Endothelial cell of umbilical vein (primary cell): ENCODE data around the gene TEX54. TPM values are rescaled to one million over a fixed set of nuclear protein-coding genes. Genes with fewer than 3 reads are reported as not detected.

Experiments
- Bru-seq: library from RNA; stranded (reverse); fragments of 400-500 nt; gene quantifications from one replicate; lab custom pipeline; 2021; lab: Mats Ljungman, UMichigan
- BruChase-seq, 2 experiments: library from RNA; stranded (reverse); fragments of 400-500 nt; gene quantifications; one replicate each; lab custom pipeline; 2021; lab: Mats Ljungman, UMichigan
- BruUV-seq: library from RNA; stranded (reverse); fragments of 400-500 nt; replicated peaks from 2 replicates; lab custom pipeline; 2021; lab: Mats Ljungman, UMichigan
- CTCF ChIA-PET: fragments of 300-600, 350-600 bp; sonication (Branson Sonifier 250); formaldehyde crosslinking; loops from one replicate; lab custom pipeline; 2021; ENCODE audit warnings: antibody characterized with exemption, inconsistent platforms; lab: Charles Lee
- POLR2A ChIA-PET: fragments of 300-600, 350-600 bp; sonication (Branson Sonifier 250); formaldehyde crosslinking; loops from one replicate; lab custom pipeline; 2021; ENCODE audit warnings: antibody characterized with exemption, inconsistent platforms; lab: Charles Lee
- DNase-seq: peaks from one replicate; pipeline ENCODE4 v3.0.0-alpha.2; 2011; ENCODE audit warnings: low read depth, low spot score
- FAIRE-seq: peaks from 2 replicates; lab custom pipeline; 2011; peaks lifted over from hg19 to GRCh38; lab: Jason Lieb, UNC
- H2AFZ ChIP-seq: 2 replicates; pipeline ENCODE4 v1.6.0; 2012; ENCODE audit warnings: low read depth, low read length, control low read depth, inconsistent platforms
- H3K27ac ChIP-seq: 2 replicates; pipeline ENCODE4 v1.5.1; 2011; ENCODE audit warnings: low read depth, mild to moderate bottlenecking, control low read depth, low read length, moderate library complexity; ENCODE audit not compliant: insufficient read depth
- H3K27me3 ChIP-seq, 2 experiments: 2 replicates each; pipeline versions ENCODE4 v1.6.0 to v1.6.1; 2011; ENCODE audit warnings: low read length in 2 of 2, mixed read lengths in 1 of 2; ENCODE audit not compliant: control insufficient read depth in 2 of 2, insufficient read depth in 2 of 2
- H3K36me3 ChIP-seq, 2 experiments: 2 replicates in 1 of 2; 3 replicates in 1 of 2; pipeline ENCODE4 v1.5.1; 2011; ENCODE audit warnings: low read length in 2 of 2, mild to moderate bottlenecking in 1 of 2, moderate library complexity in 1 of 2; ENCODE audit not compliant: control insufficient read depth in 2 of 2, insufficient read depth in 2 of 2; ENCODE audit errors: extremely low read depth in 1 of 2
- H3K4me1 ChIP-seq: 3 replicates; pipeline ENCODE4 v1.5.1; 2011; ENCODE audit warnings: mild to moderate bottlenecking, low read length; ENCODE audit not compliant: control insufficient read depth, insufficient read depth; ENCODE audit errors: extremely low read depth
- H3K4me2 ChIP-seq: 2 replicates; pipeline ENCODE4 v1.6.1; 2011; ENCODE audit warnings: low read length, control low read depth, mixed read lengths; ENCODE audit not compliant: insufficient read depth
- H3K4me3 ChIP-seq, 3 experiments: fragments of 200-600 bp in 1 of 3; sonication (generic), shearing (Covaris generic) in 1 of 3; replicated peaks in 1 of 3; 2 replicates each; pipeline ENCODE4 v1.5.1; 2011 to 2016; ENCODE audit warnings: control low read depth in 3 of 3, low read length in 3 of 3, mild to moderate bottlenecking in 2 of 3, inconsistent platforms in 1 of 3, low read depth in 1 of 3, moderate library complexity in 1 of 3; ENCODE audit not compliant: insufficient read depth in 1 of 3
- H3K79me2 ChIP-seq: 2 replicates; pipeline ENCODE4 v1.6.0; 2012; ENCODE audit warnings: low read length, inconsistent platforms; ENCODE audit not compliant: control insufficient read depth, insufficient read depth
- H3K9ac ChIP-seq: replicated peaks from 2 replicates; pipeline ENCODE3; 2011; ENCODE audit warnings: low read length, control low read depth; ENCODE audit not compliant: insufficient read depth; ENCODE audit errors: extremely low read depth
- H3K9me1 ChIP-seq: replicated peaks from 3 replicates; pipeline ENCODE4 v1.6.0; 2011; ENCODE audit warnings: mild to moderate bottlenecking, low read length; ENCODE audit not compliant: control insufficient read depth, insufficient read depth; ENCODE audit errors: extremely low read depth
- H3K9me3 ChIP-seq: replicated peaks from 2 replicates; pipeline ENCODE4 v1.5.1; 2012; ENCODE audit warnings: low read length, inconsistent platforms; ENCODE audit not compliant: control insufficient read depth, insufficient read depth
- H4K20me1 ChIP-seq: replicated peaks from 2 replicates; pipeline ENCODE3; 2011; ENCODE audit warnings: mild to moderate bottlenecking, low read length; ENCODE audit not compliant: control insufficient read depth, insufficient read depth; ENCODE audit errors: extremely low read depth
- EZH2 ChIP-seq: IDR thresholded peaks from 2 replicates; pipeline ENCODE4 v1.6.1; 2012; ENCODE audit warnings: borderline replicate concordance, low read depth, mild to moderate bottlenecking, moderate library complexity, low read length, inconsistent platforms; ENCODE audit not compliant: severe bottlenecking
- FOS ChIP-seq: IDR thresholded peaks from 2 replicates; pipeline ENCODE4 v1.6.1; 2011; ENCODE audit warnings: mild to moderate bottlenecking, low read length, moderate library complexity, borderline replicate concordance; ENCODE audit not compliant: insufficient read depth
- GATA2 ChIP-seq: IDR thresholded peaks from 2 replicates; pipeline ENCODE4 v1.7.0; 2011; ENCODE audit warnings: low read depth, mild to moderate bottlenecking, moderate library complexity, mixed read lengths, low read length; ENCODE audit not compliant: insufficient read length, insufficient read depth
- JUN ChIP-seq: IDR thresholded peaks from 2 replicates; pipeline ENCODE4 v1.6.1; 2011; ENCODE audit warnings: borderline replicate concordance, low read depth; ENCODE audit not compliant: insufficient read length, insufficient read depth
- MYC ChIP-seq: IDR thresholded peaks from one replicate; pipeline ENCODE4 v1.6.1; 2011; ENCODE audit warnings: mild to moderate bottlenecking, low read depth, low read length
- POLR2A ChIP-seq: IDR thresholded peaks from 2 replicates; pipeline ENCODE4 v1.6.1; 2012; ENCODE audit warnings: low read depth, mild to moderate bottlenecking, control low read depth, low read length
- POLR2AphosphoS5 ChIP-seq: IDR thresholded peaks from 2 replicates; pipeline ENCODE4 v1.6.1; 2012; ENCODE audit warnings: low read depth, mild to moderate bottlenecking, control low read depth, low read length, moderate library complexity; ENCODE audit not compliant: insufficient read depth
- dilution Hi-C: fragments of 300-500 bp; cut with MboI; formaldehyde crosslinking; loops from one replicate; pipeline ENCODE4 v1.15.0; 2019; ENCODE audit warnings: low sequenced_read_pairs; ENCODE audit not compliant: extremely low pct_ligation_motif_present
- intact Hi-C: fragments of 100-400 bp; cut with micrococcal nuclease; formaldehyde crosslinking; loops from one replicate; pipeline ENCODE4 v1.10.0; 2022
- long read RNA-seq: library from polyadenylated mRNA; stranded (forward); transcript quantifications from one replicate; pipeline ENCODE4 v2.0.0, GENCODE V29; 2021
- polyA minus RNA-seq, 3 experiments: library from RNA; depleted of rRNA, polyadenylated mRNA; stranded (reverse); fragments of >200 nt; gene quantifications; 1 replicate in 1 of 3; 2 replicates in 2 of 3; pipeline ENCODE4 v1.2.3, GENCODE V29; 2011
- polyA plus RNA-seq, 4 experiments: library from polyadenylated mRNA; depleted of rRNA in 3 of 4; stranded (reverse) in 3 of 4; unstranded in 1 of 4; fragments of >200 nt; gene quantifications; 2 replicates each; pipeline versions ENCODE4 v1.2.1 to v1.2.3, GENCODE V29; 2011 to 2012; ENCODE audit warnings: missing spikeins in 1 of 4
- total RNA-seq: library from RNA; stranded (reverse); gene quantifications from 2 replicates; pipeline ENCODE4 v1.2.3, GENCODE V29; 2021
- TF ChIP-seq, protein P1 (sequence below): IDR thresholded peaks from 2 replicates; pipeline ENCODE4 v1.6.1; 2011; ENCODE audit not compliant: insufficient read depth, insufficient read length
- TF ChIP-seq, protein P2 (sequence below), 2 donors: IDR thresholded peaks; 1 replicate in 1 of 2; 2 replicates in 1 of 2; pipeline ENCODE4 v1.5.1; 2011; ENCODE audit warnings: low read length in 2 of 2, mild to moderate bottlenecking in 2 of 2, moderate library complexity in 2 of 2, control low read depth in 1 of 2, inconsistent platforms in 1 of 2, low read depth in 1 of 2; ENCODE audit not compliant: insufficient read depth in 1 of 2; ENCODE audit errors: extremely low read depth in 1 of 2

TEX54 gene
- not detected in 2 replicates for total RNA-seq
- polyA plus RNA-seq: not detected in 2 replicates
- not detected in 2 replicates for polyA plus RNA-seq (2011; cell fraction: cytosol; rRNA removed)
- not detected in 2 replicates for polyA plus RNA-seq (2011; cell fraction: nucleus; rRNA removed)
- polyA plus RNA-seq (2012): not detected in 2 replicates
- polyA minus RNA-seq: not detected in 2 replicates
- not detected for polyA minus RNA-seq (2011; cell fraction: cytosol; rRNA and poly(A)+ RNA removed)
- not detected in 2 replicates for polyA minus RNA-seq (2011; cell fraction: nucleus; rRNA and poly(A)+ RNA removed)
- Bru-seq, nascent RNA: percentile 25 among the genes with signal in this experiment
- percentile 39 among the genes with signal in this experiment for BruChase-seq, experiment 1, labeled RNA remaining after a 6-hour chase
- BruChase-seq, experiment 2, labeled RNA remaining after a 2-hour chase: percentile 36 among the genes with signal in this experiment
- long read RNA-seq: 0 reads

DNA sequence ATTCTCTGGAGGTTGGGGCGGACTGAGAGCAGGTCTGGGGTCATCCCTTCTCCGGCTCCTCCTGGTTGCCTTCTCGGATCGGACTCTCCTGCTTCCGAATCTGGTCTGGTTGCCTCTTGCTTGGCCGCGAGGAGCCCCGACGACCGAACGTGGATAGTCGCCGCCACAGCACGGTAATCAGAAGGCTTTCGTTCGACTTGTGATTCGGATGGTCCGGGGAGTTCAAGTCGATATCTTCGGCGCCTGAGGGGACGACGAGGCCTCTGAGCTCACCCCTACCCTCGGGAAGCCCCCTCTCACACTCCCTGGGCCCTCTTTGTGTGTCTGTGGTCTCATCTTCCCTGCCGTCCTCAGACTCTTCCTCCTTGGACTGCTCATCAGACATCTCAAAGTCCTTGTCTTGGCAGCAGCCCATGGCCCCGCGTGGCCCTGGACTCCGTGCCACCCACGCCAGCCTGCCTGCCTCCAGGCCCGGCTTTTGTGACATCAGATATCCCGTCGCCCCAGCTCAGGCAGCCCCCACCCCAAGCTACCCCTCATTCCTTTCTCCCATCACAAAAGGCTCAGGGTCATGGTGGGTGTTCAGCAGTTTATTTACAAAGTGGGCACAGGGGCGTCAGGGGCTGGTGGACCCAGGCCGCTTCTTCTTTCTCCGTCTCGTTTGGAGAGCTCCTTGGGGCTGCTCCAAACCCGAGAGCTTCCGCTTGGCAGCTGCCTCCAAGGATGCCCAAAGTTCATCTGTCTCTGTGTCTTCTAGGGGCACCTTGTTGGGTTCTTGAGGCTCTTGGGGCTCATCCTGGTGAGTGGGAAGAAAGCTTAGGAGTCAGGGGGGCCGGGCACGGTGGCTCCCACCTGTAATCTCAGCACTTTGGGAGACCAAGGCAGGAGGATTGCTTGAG is at the start of gene TEX54:
Gene TEX54 (minus strand): TSS at position 506 of the 899 bp plus-strand sequence.
- Histone ChIP-seq H2AFZ (peak within 1 kb of the TSS; percentile 12), H4K20me1 (no peaks in the 10 kb centered on the region), H3K4me2 (peak within 1 kb of the TSS; percentile 4), H3K27ac (peak within 1 kb of the TSS; percentile 76), H3K79me2 (peaks cover 32% of the 10 kb centered on the region), H3K9me3 (no peaks in the 10 kb centered on the region), H3K4me3 (peak within 1 kb of the TSS; percentile 62 to 82 (median 75)), H3K4me1 (peaks cover 13% of the 10 kb centered on the region), H3K9me1 (no peaks in the 10 kb centered on the region), H3K27me3 (no peaks in the 10 kb centered on the region), H3K36me3 (peaks cover 5 to 14% of the 10 kb centered on the region in 2 experiments), H3K9ac (peak within 1 kb of the TSS; percentile 91)
- CTCF ChIA-PET: interaction anchor here (0.8 to 1.9 kb wide), 3 partner anchors 45 to 241 kb away, joined by 5 to 17 read pairs (median 6); partner anchors contain the start of genes TMEM179B and TUT1
- DNase-seq (no peak), FAIRE-seq (no peak)
- intact Hi-C loops: loop anchor here (1.0 to 5.0 kb wide), 4 partner anchors 9 to 435 kb away; partner anchors contain the start of genes TMEM179B and TMEM223
- TF ChIP-seq, protein P1, sequence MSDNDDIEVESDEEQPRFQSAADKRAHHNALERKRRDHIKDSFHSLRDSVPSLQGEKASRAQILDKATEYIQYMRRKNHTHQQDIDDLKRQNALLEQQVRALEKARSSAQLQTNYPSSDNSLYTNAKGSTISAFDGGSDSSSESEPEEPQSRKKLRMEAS: no peak
- no peak for TF ChIP-seq GATA2
- TF ChIP-seq JUN: no peak
- no peak for TF ChIP-seq POLR2AphosphoS5
- TF ChIP-seq FOS: no peak
- TF ChIP-seq EZH2: no peak
- no peak for TF ChIP-seq POLR2A
- TF ChIP-seq, protein P2, sequence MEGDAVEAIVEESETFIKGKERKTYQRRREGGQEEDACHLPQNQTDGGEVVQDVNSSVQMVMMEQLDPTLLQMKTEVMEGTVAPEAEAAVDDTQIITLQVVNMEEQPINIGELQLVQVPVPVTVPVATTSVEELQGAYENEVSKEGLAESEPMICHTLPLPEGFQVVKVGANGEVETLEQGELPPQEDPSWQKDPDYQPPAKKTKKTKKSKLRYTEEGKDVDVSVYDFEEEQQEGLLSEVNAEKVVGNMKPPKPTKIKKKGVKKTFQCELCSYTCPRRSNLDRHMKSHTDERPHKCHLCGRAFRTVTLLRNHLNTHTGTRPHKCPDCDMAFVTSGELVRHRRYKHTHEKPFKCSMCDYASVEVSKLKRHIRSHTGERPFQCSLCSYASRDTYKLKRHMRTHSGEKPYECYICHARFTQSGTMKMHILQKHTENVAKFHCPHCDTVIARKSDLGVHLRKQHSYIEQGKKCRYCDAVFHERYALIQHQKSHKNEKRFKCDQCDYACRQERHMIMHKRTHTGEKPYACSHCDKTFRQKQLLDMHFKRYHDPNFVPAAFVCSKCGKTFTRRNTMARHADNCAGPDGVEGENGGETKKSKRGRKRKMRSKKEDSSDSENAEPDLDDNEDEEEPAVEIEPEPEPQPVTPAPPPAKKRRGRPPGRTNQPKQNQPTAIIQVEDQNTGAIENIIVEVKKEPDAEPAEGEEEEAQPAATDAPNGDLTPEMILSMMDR (IDR thresholded peaks at IDR 0.05; ENCODE audit: extremely low read depth in 1 of 2, insufficient read depth in 1 of 2, low read depth in 1 of 2, low read length in 2 of 2): no peak
- no peak for TF ChIP-seq MYC
- TSS peak; percentile 89 for BruUV-seq
- dilution Hi-C loops: no loop called here
- POLR2A ChIA-PET: interaction anchor here (0.6 to 2.2 kb wide), 9 partner anchors 8 to 1037 kb away, joined by 3 to 65 read pairs (median 5); partner anchors contain the start of genes NXF1, TTC9C, WDR74 and ZBTB3
